Kidney epithelial cell (primary cell): Measurements from ENCODE around the gene IRF2. TPM values are rescaled to one million over a fixed set of nuclear protein-coding genes. Genes with fewer than 3 reads are reported as not detected.

ENCODE experiments used
- DNase-seq: peaks from one replicate; pipeline ENCODE4 v3.0.0-alpha.2; 2010; ENCODE audit warnings: low read depth
- H3K27me3 ChIP-seq: 2 replicates; pipeline ENCODE4 v1.6.0; 2011; ENCODE audit warnings: low read length; ENCODE audit not compliant: control insufficient read depth, insufficient read depth
- H3K36me3 ChIP-seq: 2 replicates; pipeline ENCODE4 v1.5.1; 2011; ENCODE audit warnings: low read length; ENCODE audit not compliant: control insufficient read depth, insufficient read depth
- H3K4me3 ChIP-seq: 2 replicates; pipeline ENCODE4 v1.5.1; 2011; ENCODE audit warnings: low read depth, mild to moderate bottlenecking, control low read depth, low read length
- CTCF ChIP-seq: IDR thresholded peaks from 2 replicates; pipeline ENCODE4 v1.5.1; 2011; ENCODE audit warnings: mild to moderate bottlenecking, moderate library complexity, low read length, control low read depth, inconsistent platforms; ENCODE audit not compliant: insufficient read depth, poor library complexity, severe bottlenecking
- total RNA-seq: library from RNA; depleted of rRNA; stranded (reverse); fragments of >200 nt; gene quantifications from 2 replicates; pipeline ENCODE4 v1.2.3, GENCODE V29; 2015

IRF2 gene
- total RNA-seq, 1 donor from 2014 or later: 30.4 TPM

DNA sequence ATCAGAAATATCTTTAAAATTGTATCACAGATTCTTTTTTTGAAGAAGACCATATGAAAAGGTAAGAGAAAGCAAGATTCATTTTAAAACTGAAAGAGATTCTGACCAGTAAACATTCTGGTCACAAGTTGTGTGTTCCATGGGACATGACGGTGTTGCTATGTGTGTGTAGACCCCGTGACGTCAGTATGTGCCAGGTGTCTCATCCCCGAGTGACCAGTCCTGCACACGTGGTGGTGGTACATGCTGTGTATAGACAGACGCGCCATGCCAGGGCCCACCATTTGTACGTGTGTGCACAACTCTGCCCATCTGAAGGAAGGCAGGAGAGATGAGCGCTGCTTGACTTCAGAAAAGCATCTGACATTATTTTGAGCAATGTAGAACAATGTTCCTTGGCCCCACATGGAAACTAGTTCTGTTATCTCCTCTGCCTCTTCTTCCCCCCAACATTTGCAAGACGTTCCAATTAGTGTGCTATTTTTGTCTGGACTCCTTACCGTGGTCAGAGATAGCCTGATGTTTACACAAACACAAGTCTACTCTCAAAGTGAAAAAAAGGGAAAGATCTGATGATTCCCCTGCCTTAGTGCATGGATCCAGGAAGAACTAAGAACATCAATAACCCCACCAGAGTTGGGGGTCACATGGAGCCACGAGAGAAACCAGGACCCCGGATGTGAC is 51.2 kb downstream of the IRF2 start:
- Histone ChIP-seq H3K36me3 (no peaks in the 10 kb centered on the region), H3K27me3 (no peaks in the 10 kb centered on the region)
- TF ChIP-seq CTCF: no peak

DNA sequence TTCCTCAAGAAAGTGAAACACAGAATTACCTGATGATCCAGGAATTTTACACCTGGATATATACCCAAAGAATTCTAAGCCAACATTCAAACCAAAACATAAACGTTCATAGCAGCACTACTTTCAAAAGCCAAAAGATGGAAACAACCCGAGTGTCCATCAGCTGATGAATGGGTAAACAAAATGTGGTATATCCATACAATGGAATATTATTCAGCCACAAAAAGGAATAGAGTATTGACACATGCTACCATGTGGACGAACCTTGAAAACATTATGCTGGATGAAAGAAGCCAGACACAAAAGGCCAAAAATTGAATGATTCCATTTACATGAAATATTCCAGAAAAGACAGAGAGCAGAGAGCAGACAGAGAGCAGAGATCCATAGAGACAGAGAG is 52.0 kb downstream of the IRF2 start:
- DNase-seq: no peak
- H3K36me3 ChIP-seq: no peaks in the 10 kb centered on the region

More for the DNA sequence above, 51.2 kb downstream of the IRF2 start:
- DNase-seq: no peak
- no peak overlapping the region for H3K4me3 ChIP-seq

DNA sequence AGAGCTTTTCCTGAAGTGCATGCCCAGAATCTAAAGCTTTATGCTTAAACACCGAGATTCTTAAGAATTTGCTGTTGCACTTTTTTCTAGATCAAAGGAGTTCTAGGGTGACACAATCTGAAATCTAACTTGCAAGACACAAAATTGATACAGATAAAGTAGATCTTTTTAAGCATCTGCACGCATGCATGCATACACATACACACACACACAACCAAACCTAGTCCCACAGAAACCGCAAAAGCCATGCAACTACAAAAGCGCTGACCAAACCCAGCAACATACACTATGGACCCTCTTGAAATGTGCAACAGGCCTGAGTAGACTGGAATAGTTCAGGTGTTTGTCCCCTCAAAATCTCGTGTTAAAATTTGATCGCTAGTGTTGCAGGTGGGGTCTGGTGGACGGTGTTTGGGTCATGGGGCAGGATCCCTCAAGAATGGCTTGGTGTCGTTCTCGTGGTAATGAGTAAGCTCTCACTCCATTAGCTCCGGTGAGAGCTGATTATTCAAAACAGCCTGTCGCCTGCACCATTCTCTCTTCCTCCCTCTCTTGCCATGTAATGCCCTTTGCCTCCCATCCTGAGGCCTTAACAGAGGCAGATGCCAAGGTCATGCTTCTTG is 52.7 kb downstream of the IRF2 start:
- H3K4me3 ChIP-seq: no peak overlapping the region
- no peak for DNase-seq
- no peaks in the 10 kb centered on the region for H3K36me3 ChIP-seq
- H3K27me3 ChIP-seq: no peaks in the 10 kb centered on the region
- TF ChIP-seq CTCF: no peak

More for the DNA sequence above, 52.0 kb downstream of the IRF2 start:
- TF ChIP-seq CTCF: no peak
- no peaks in the 10 kb centered on the region for H3K27me3 ChIP-seq
- H3K4me3 ChIP-seq: no peak overlapping the region

GRCh38 chr4:184420881-184421416 is 53.4 kb downstream of the IRF2 start:
- H3K27me3 ChIP-seq: no peaks in the 10 kb centered on the region
- TF ChIP-seq CTCF: no peak
- DNase-seq: no peak
- no peaks in the 10 kb centered on the region for H3K36me3 ChIP-seq
- H3K4me3 ChIP-seq: no peak overlapping the region

DNA sequence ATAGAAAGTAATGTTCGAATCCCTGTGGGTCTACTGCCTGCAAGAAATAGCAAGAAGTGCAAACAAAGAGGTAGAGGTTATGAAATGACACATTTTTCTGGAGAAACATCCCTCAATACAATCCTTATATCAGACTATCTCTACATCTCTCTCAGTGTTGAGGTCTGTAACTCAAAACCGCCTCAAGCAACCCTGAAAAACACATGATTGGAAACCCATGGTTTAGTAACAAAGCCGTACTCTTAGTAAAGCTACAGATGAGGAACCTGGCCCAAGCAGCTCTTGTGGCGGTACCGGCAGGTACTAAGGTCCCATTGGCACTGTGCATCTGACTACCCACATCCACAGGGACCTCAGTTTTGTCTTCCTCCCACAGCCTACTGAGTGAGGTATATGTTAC is 53.9 kb downstream of the IRF2 start:
- no peak for DNase-seq
- TF ChIP-seq CTCF: no peak
- no peaks in the 10 kb centered on the region for H3K36me3 ChIP-seq
- H3K4me3 ChIP-seq: no peak overlapping the region
- H3K27me3 ChIP-seq: no peaks in the 10 kb centered on the region

- Histone ChIP-seq H3K36me3 (peaks cover 3% of the 10 kb centered on the region), H3K27me3 (no peaks in the 10 kb centered on the region), H3K4me3 (no peak overlapping the region)
- DNase-seq: no peak
- no peak for TF ChIP-seq CTCF
Measured at GRCh38 chr4:184419976-184420375, 54.4 kb downstream of the IRF2 start.
